Endothelial cell of umbilical vein (primary cell): ENCODE data around the gene DCLK1. TPM values are rescaled to one million over a fixed set of nuclear protein-coding genes. Genes with fewer than 3 reads are reported as not detected.

Source experiments
- BruUV-seq: library from RNA; stranded (reverse); fragments of 400-500 nt; replicated peaks from 2 replicates; lab custom pipeline; 2021; lab: Mats Ljungman, UMichigan
- CTCF ChIA-PET: fragments of 300-600, 350-600 bp; sonication (Branson Sonifier 250); formaldehyde crosslinking; loops from one replicate; lab custom pipeline; 2021; ENCODE audit warnings: antibody characterized with exemption, inconsistent platforms; lab: Charles Lee
- POLR2A ChIA-PET: fragments of 300-600, 350-600 bp; sonication (Branson Sonifier 250); formaldehyde crosslinking; loops from one replicate; lab custom pipeline; 2021; ENCODE audit warnings: antibody characterized with exemption, inconsistent platforms; lab: Charles Lee
- DNase-seq: peaks from one replicate; pipeline ENCODE4 v3.0.0-alpha.2; 2011; ENCODE audit warnings: low read depth, low spot score
- FAIRE-seq: peaks from 2 replicates; lab custom pipeline; 2011; peaks lifted over from hg19 to GRCh38; lab: Jason Lieb, UNC
- H2AFZ ChIP-seq: 2 replicates; pipeline ENCODE4 v1.6.0; 2012; ENCODE audit warnings: low read depth, low read length, control low read depth, inconsistent platforms
- H3K27ac ChIP-seq: 2 replicates; pipeline ENCODE4 v1.5.1; 2011; ENCODE audit warnings: low read depth, mild to moderate bottlenecking, control low read depth, low read length, moderate library complexity; ENCODE audit not compliant: insufficient read depth
- H3K27me3 ChIP-seq, 2 experiments: 2 replicates each; pipeline versions ENCODE4 v1.6.0 to v1.6.1; 2011; ENCODE audit warnings: low read length in 2 of 2, mixed read lengths in 1 of 2; ENCODE audit not compliant: control insufficient read depth in 2 of 2, insufficient read depth in 2 of 2
- H3K36me3 ChIP-seq, 2 experiments: 2 replicates in 1 of 2; 3 replicates in 1 of 2; pipeline ENCODE4 v1.5.1; 2011; ENCODE audit warnings: low read length in 2 of 2, mild to moderate bottlenecking in 1 of 2, moderate library complexity in 1 of 2; ENCODE audit not compliant: control insufficient read depth in 2 of 2, insufficient read depth in 2 of 2; ENCODE audit errors: extremely low read depth in 1 of 2
- H3K4me1 ChIP-seq: 3 replicates; pipeline ENCODE4 v1.5.1; 2011; ENCODE audit warnings: mild to moderate bottlenecking, low read length; ENCODE audit not compliant: control insufficient read depth, insufficient read depth; ENCODE audit errors: extremely low read depth
- H3K4me2 ChIP-seq: 2 replicates; pipeline ENCODE4 v1.6.1; 2011; ENCODE audit warnings: low read length, control low read depth, mixed read lengths; ENCODE audit not compliant: insufficient read depth
- H3K4me3 ChIP-seq, 3 experiments: fragments of 200-600 bp in 1 of 3; sonication (generic), shearing (Covaris generic) in 1 of 3; replicated peaks in 1 of 3; 2 replicates each; pipeline ENCODE4 v1.5.1; 2011 to 2016; ENCODE audit warnings: control low read depth in 3 of 3, low read length in 3 of 3, mild to moderate bottlenecking in 2 of 3, inconsistent platforms in 1 of 3, low read depth in 1 of 3, moderate library complexity in 1 of 3; ENCODE audit not compliant: insufficient read depth in 1 of 3
- H3K79me2 ChIP-seq: 2 replicates; pipeline ENCODE4 v1.6.0; 2012; ENCODE audit warnings: low read length, inconsistent platforms; ENCODE audit not compliant: control insufficient read depth, insufficient read depth
- H3K9ac ChIP-seq: replicated peaks from 2 replicates; pipeline ENCODE3; 2011; ENCODE audit warnings: low read length, control low read depth; ENCODE audit not compliant: insufficient read depth; ENCODE audit errors: extremely low read depth
- H3K9me1 ChIP-seq: replicated peaks from 3 replicates; pipeline ENCODE4 v1.6.0; 2011; ENCODE audit warnings: mild to moderate bottlenecking, low read length; ENCODE audit not compliant: control insufficient read depth, insufficient read depth; ENCODE audit errors: extremely low read depth
- H3K9me3 ChIP-seq: replicated peaks from 2 replicates; pipeline ENCODE4 v1.5.1; 2012; ENCODE audit warnings: low read length, inconsistent platforms; ENCODE audit not compliant: control insufficient read depth, insufficient read depth
- H4K20me1 ChIP-seq: replicated peaks from 2 replicates; pipeline ENCODE3; 2011; ENCODE audit warnings: mild to moderate bottlenecking, low read length; ENCODE audit not compliant: control insufficient read depth, insufficient read depth; ENCODE audit errors: extremely low read depth
- CTCF ChIP-seq, 2 donors: IDR thresholded peaks; 1 replicate in 1 of 2; 2 replicates in 1 of 2; pipeline ENCODE4 v1.5.1; 2011; ENCODE audit warnings: low read length in 2 of 2, mild to moderate bottlenecking in 2 of 2, moderate library complexity in 2 of 2, control low read depth in 1 of 2, inconsistent platforms in 1 of 2, low read depth in 1 of 2; ENCODE audit not compliant: insufficient read depth in 1 of 2; ENCODE audit errors: extremely low read depth in 1 of 2
- EZH2 ChIP-seq: IDR thresholded peaks from 2 replicates; pipeline ENCODE4 v1.6.1; 2012; ENCODE audit warnings: borderline replicate concordance, low read depth, mild to moderate bottlenecking, moderate library complexity, low read length, inconsistent platforms; ENCODE audit not compliant: severe bottlenecking
- FOS ChIP-seq: IDR thresholded peaks from 2 replicates; pipeline ENCODE4 v1.6.1; 2011; ENCODE audit warnings: mild to moderate bottlenecking, low read length, moderate library complexity, borderline replicate concordance; ENCODE audit not compliant: insufficient read depth
- GATA2 ChIP-seq: IDR thresholded peaks from 2 replicates; pipeline ENCODE4 v1.7.0; 2011; ENCODE audit warnings: low read depth, mild to moderate bottlenecking, moderate library complexity, mixed read lengths, low read length; ENCODE audit not compliant: insufficient read length, insufficient read depth
- JUN ChIP-seq: IDR thresholded peaks from 2 replicates; pipeline ENCODE4 v1.6.1; 2011; ENCODE audit warnings: borderline replicate concordance, low read depth; ENCODE audit not compliant: insufficient read length, insufficient read depth
- MAX ChIP-seq: IDR thresholded peaks from 2 replicates; pipeline ENCODE4 v1.6.1; 2011; ENCODE audit not compliant: insufficient read depth, insufficient read length
- MYC ChIP-seq: IDR thresholded peaks from one replicate; pipeline ENCODE4 v1.6.1; 2011; ENCODE audit warnings: mild to moderate bottlenecking, low read depth, low read length
- POLR2A ChIP-seq: IDR thresholded peaks from 2 replicates; pipeline ENCODE4 v1.6.1; 2012; ENCODE audit warnings: low read depth, mild to moderate bottlenecking, control low read depth, low read length
- POLR2AphosphoS5 ChIP-seq: IDR thresholded peaks from 2 replicates; pipeline ENCODE4 v1.6.1; 2012; ENCODE audit warnings: low read depth, mild to moderate bottlenecking, control low read depth, low read length, moderate library complexity; ENCODE audit not compliant: insufficient read depth
- dilution Hi-C: fragments of 300-500 bp; cut with MboI; formaldehyde crosslinking; loops from one replicate; pipeline ENCODE4 v1.15.0; 2019; ENCODE audit warnings: low sequenced_read_pairs; ENCODE audit not compliant: extremely low pct_ligation_motif_present
- intact Hi-C: fragments of 100-400 bp; cut with micrococcal nuclease; formaldehyde crosslinking; loops from one replicate; pipeline ENCODE4 v1.10.0; 2022
- polyA plus RNA-seq, 4 experiments: library from polyadenylated mRNA; depleted of rRNA in 3 of 4; stranded (reverse) in 3 of 4; unstranded in 1 of 4; fragments of >200 nt; gene quantifications; 2 replicates each; pipeline versions ENCODE4 v1.2.1 to v1.2.3, GENCODE V29; 2011 to 2012; ENCODE audit warnings: missing spikeins in 1 of 4
- total RNA-seq: library from RNA; stranded (reverse); gene quantifications from 2 replicates; pipeline ENCODE4 v1.2.3, GENCODE V29; 2021

DCLK1 gene
- total and polyA plus RNA-seq, 2 donors (not counting 3 experiments of a cell fraction or from before 2014, with no cell fraction given) = 0.28 to 3.9 TPM

GRCh38 chr13:35836446-35836845, 294.7 kb downstream of the DCLK1 start:
- Histone ChIP-seq H3K4me1 (peaks cover 27% of the 10 kb centered on the region), H3K9me1 (no peaks in the 10 kb centered on the region), H3K4me3 (no peak overlapping the region), H3K4me2 (no peak overlapping the region), H3K27me3 (no peaks in the 10 kb centered on the region), H3K27ac (no peak overlapping the region), H3K79me2 (no peaks in the 10 kb centered on the region), H2AFZ (no peak overlapping the region), H3K9ac (no peak overlapping the region), H3K36me3 (no peaks in the 10 kb centered on the region), H4K20me1 (no peaks in the 10 kb centered on the region), H3K9me3 (no peaks in the 10 kb centered on the region)
- DNase-seq (no peak), FAIRE-seq (no peak)
- dilution Hi-C loops (no loop called here), intact Hi-C loops (loop anchor here (5.0 to 10.0 kb wide), 2 partner anchors 116 to 442 kb away; no protein-coding TSS in a partner anchor)
- BruUV-seq = no TSS peak
- ChIA-PET POLR2A (no interaction called here), CTCF (interaction anchor here (0.9 to 2.1 kb wide), 2 partner anchors 18 to 47 kb away, joined by 4 to 5 read pairs; no protein-coding TSS in a partner anchor)
- TF ChIP-seq JUN = no peak

- intact Hi-C loops (loop anchor here (5.0 to 10.0 kb wide), 2 partner anchors 116 to 441 kb away; no protein-coding TSS in a partner anchor), dilution Hi-C loops (no loop called here)
- TF ChIP-seq POLR2A (no peak), FOS (no peak), MYC (no peak), MAX (no peak), POLR2AphosphoS5 (no peak), GATA2 (no peak), EZH2 (no peak), CTCF (IDR thresholded peaks at IDR 0.05; ENCODE audit: extremely low read depth in 1 of 2, insufficient read depth in 1 of 2, low read depth in 1 of 2, low read length in 2 of 2) (no peak), JUN (no peak)
- ChIA-PET CTCF (interaction anchor here (0.9 to 2.1 kb wide), 2 partner anchors 18 to 46 kb away, joined by 4 to 5 read pairs; no protein-coding TSS in a partner anchor), POLR2A (no interaction called here)
- Histone ChIP-seq H3K79me2 (no peaks in the 10 kb centered on the region), H3K9me3 (no peaks in the 10 kb centered on the region), H3K4me1 (peaks cover 27% of the 10 kb centered on the region), H2AFZ (no peak overlapping the region), H3K9ac (no peak overlapping the region), H4K20me1 (no peaks in the 10 kb centered on the region), H3K27ac (no peak overlapping the region), H3K4me2 (no peak overlapping the region), H3K4me3 (no peak overlapping the region), H3K9me1 (no peaks in the 10 kb centered on the region), H3K36me3 (no peaks in the 10 kb centered on the region), H3K27me3 (no peaks in the 10 kb centered on the region)
- no peak for DNase-seq
- no TSS peak for BruUV-seq
- FAIRE-seq = no peak
Measured at GRCh38 chr13:35835989-35836388, 295.2 kb downstream of the DCLK1 start.
